Activated CD4-positive, CD25-positive, alpha-beta regulatory T cell treated with anti-CD3 and anti-CD28 coated beads, Interleukin-2, amount 50 U/mL, for 16 hours (primary cell): ENCODE data around the gene TKTL1.
A peak's percentile ranks its signal among the peaks of the same experiment; 100 is the strongest.
"Not testable (repeated sequence)": the region's sequence is repeated elsewhere in the genome, so short reads cannot be mapped to it uniquely, and the experiment has no call there.

Experiments used
- DNase-seq: peaks from one replicate; pipeline ENCODE4 v3.0.0-alpha.2; 2020; ENCODE audit warnings: low read depth, low spot score

The TKTL1 gene

GRCh38 chrX:154295664-154296310 is at the start of gene TKTL1:
TSS of gene TKTL1 (plus strand) at chrX:154295795. CDS start at chrX:154295860, 65 bp downstream.
- no peak for DNase-seq

- not testable (repeated sequence) for DNase-seq
Measured at GRCh38 chrX:154247377-154248045, 48.1 kb upstream of the TKTL1 start.

- DNase-seq = not testable (repeated sequence)
Measured at GRCh38 chrX:154248076-154248475, 47.5 kb upstream of the TKTL1 start.

GRCh38 chrX:154257282-154257681 is 38.3 kb upstream of the TKTL1 start, which contains the start of gene OPN1MW3:
TSS of gene OPN1MW3 (plus strand) at chrX:154257582. CDS start at chrX:154257620, 38 bp downstream.
- not testable (repeated sequence) for DNase-seq

- DNase-seq = not testable (repeated sequence)
Measured at GRCh38 chrX:154258711-154259110, 36.9 kb upstream of the TKTL1 start.

- not testable (repeated sequence) for DNase-seq
Measured at GRCh38 chrX:154263072-154263471, 32.5 kb upstream of the TKTL1 start.

GRCh38 chrX:154269245-154269644 is 26.4 kb upstream of the TKTL1 start:
- DNase-seq = not testable (repeated sequence)

GRCh38 chrX:154284489-154285338 is 10.9 kb upstream of the TKTL1 start:
- not testable (repeated sequence) for DNase-seq

GRCh38 chrX:154286406-154286805 is 9.2 kb upstream of the TKTL1 start:
- not testable (repeated sequence) for DNase-seq

- DNase-seq = no peak
Measured at GRCh38 chrX:154294791-154295574, 612 bp upstream of the TKTL1 start, which contains the start of gene TEX28. TSS of gene TEX28 (minus strand) at chrX:154295124. CDS start at chrX:154292117, 3,007 bp downstream.

- DNase-seq = no peak
Measured at GRCh38 chrX:154296731-154297130, 1.1 kb downstream of the TKTL1 start.

- DNase-seq = no peak
Measured at GRCh38 chrX:154298312-154298711, 2.7 kb downstream of the TKTL1 start.

- DNase-seq = no peak
Measured at GRCh38 chrX:154300816-154301215, 5.2 kb downstream of the TKTL1 start.

GRCh38 chrX:154302998-154303397 is 7.4 kb downstream of the TKTL1 start:
- not testable (repeated sequence) for DNase-seq

- no peak for DNase-seq
Measured at GRCh38 chrX:154303476-154303875, 7.9 kb downstream of the TKTL1 start.

- DNase-seq = no peak
Measured at GRCh38 chrX:154304846-154305245, 9.3 kb downstream of the TKTL1 start.

GRCh38 chrX:154305541-154306205 is 10.1 kb downstream of the TKTL1 start:
- DNase-seq = no peak

- DNase-seq = no peak
Measured at GRCh38 chrX:154307202-154307601, 11.6 kb downstream of the TKTL1 start.

GRCh38 chrX:154308108-154308946 is 12.7 kb downstream of the TKTL1 start:
- DNase-seq = peak; percentile 60
